CD4-positive, CD25-positive, alpha-beta regulatory T cell (primary cell): ENCODE measurements around the gene BABAM2. TPM values are rescaled to one million over a fixed set of nuclear protein-coding genes. Genes with fewer than 3 reads are reported as not detected.

Experiments used
- ATAC-seq, 2 donors: fragments of 150-1000 bp; cut with Tn5 transposase; one replicate each; pipeline ENCODE4 v1.10.0; 2021; ENCODE audit warnings: low read depth in 2 of 2, moderate number of reproducible peaks in 2 of 2, moderate library complexity in 1 of 2
- DNase-seq, 3 donors: peaks; one replicate each; pipeline versions ENCODE4 v3.0.0 to v3.0.0-alpha.2; 2012 to 2022; ENCODE audit warnings: mixed read lengths in 1 of 3
- H3K27ac ChIP-seq: one replicate; pipeline ENCODE4 v1.7.0; 2013; ENCODE audit warnings: mild to moderate bottlenecking, low read length; ENCODE audit not compliant: insufficient read depth, poor library complexity, severe bottlenecking
- H3K27me3 ChIP-seq: one replicate; pipeline ENCODE4 v1.7.0; 2013; ENCODE audit warnings: low read length; ENCODE audit not compliant: control insufficient read depth, insufficient read depth
- H3K36me3 ChIP-seq: one replicate; pipeline ENCODE4 v1.7.0; 2013; ENCODE audit warnings: mild to moderate bottlenecking, low read length, moderate library complexity; ENCODE audit not compliant: control insufficient read depth, insufficient read depth
- H3K4me1 ChIP-seq: 2 replicates; pipeline ENCODE4 v1.7.0; 2013; ENCODE audit warnings: mild to moderate bottlenecking, low read length; ENCODE audit not compliant: insufficient read depth, control insufficient read depth, poor library complexity, severe bottlenecking
- H3K4me3 ChIP-seq: one replicate; pipeline ENCODE4 v1.7.0; 2013; ENCODE audit warnings: low read depth, mild to moderate bottlenecking, low read length, moderate library complexity
- H3K9me3 ChIP-seq, 2 experiments: 1 replicate in 1 of 2; 2 replicates in 1 of 2; pipeline ENCODE4 v1.7.0; 2013; ENCODE audit warnings: low read length in 2 of 2, mild to moderate bottlenecking in 1 of 2, moderate library complexity in 1 of 2; ENCODE audit not compliant: control insufficient read depth in 2 of 2
- H3K27ac Mint-ChIP-seq, 3 donors: one replicate each; pipeline ENCODE4 v1.8.0; 2020 to 2022; ENCODE audit warnings: mild to moderate bottlenecking in 3 of 3, mixed read lengths in 3 of 3, moderate library complexity in 2 of 3
- H3K27me3 Mint-ChIP-seq: one replicate; pipeline ENCODE4 v1.8.0; 2022; ENCODE audit warnings: mild to moderate bottlenecking, mixed read lengths
- H3K36me3 Mint-ChIP-seq: one replicate; pipeline ENCODE4 v1.8.0; 2020; ENCODE audit warnings: mixed read lengths
- H3K4me1 Mint-ChIP-seq, 4 donors: one replicate each; pipeline ENCODE4 v1.8.0; 2020 to 2022; ENCODE audit warnings: mixed read lengths in 4 of 4, mild to moderate bottlenecking in 1 of 4
- H3K4me3 Mint-ChIP-seq, 4 donors: one replicate each; pipeline ENCODE4 v1.8.0; 2020 to 2022; ENCODE audit warnings: mild to moderate bottlenecking in 4 of 4, mixed read lengths in 4 of 4, moderate library complexity in 3 of 4
- H3K9me3 Mint-ChIP-seq, 7 donors: one replicate each; pipeline ENCODE4 v1.8.0; 2020 to 2022; ENCODE audit warnings: mixed read lengths in 7 of 7, mild to moderate bottlenecking in 3 of 7, moderate library complexity in 2 of 7
- polyA plus RNA-seq, 4 donors: library from polyadenylated mRNA; unstranded; fragments of 300-500 nt; fragmentation: Illumina TruSeq; gene quantifications; one replicate each; pipeline ENCODE4 v1.2.3, GENCODE V29; 2021
- total RNA-seq: library from RNA; stranded (reverse); gene quantifications from one replicate; pipeline ENCODE4 v1.2.3, GENCODE V29; 2022

BABAM2 gene
- total and polyA plus RNA-seq, 5 donors from 2014 or later = 42.9 to 70.0 (median 58.5) TPM

GRCh38 chr2:27984153-27984552 is 93.6 kb downstream of the BABAM2 start:
- no peaks in the 10 kb centered on the region for H3K9me3 ChIP-seq
- Mint-ChIP-seq H3K27me3 (no peaks in the 10 kb centered on the region), H3K36me3 (peaks cover 2% of the 10 kb centered on the region), H3K27ac (no peak overlapping the region), H3K4me1 (peaks cover 26 to 49% (median 44%) of the 10 kb centered on the region in 4 donors), H3K4me3 (peak overlapping the region in 1 of 4 donors; percentile 43), H3K9me3 (peaks cover 0 to 3% (median 0%) of the 10 kb centered on the region in 7 donors)
- H3K27me3 ChIP-seq = no peaks in the 10 kb centered on the region
- DNase-seq = no peak
- no peak for ATAC-seq
- no peak overlapping the region for H3K27ac ChIP-seq
- H3K4me3 ChIP-seq = no peak overlapping the region
- H3K4me1 ChIP-seq = peaks cover 34% of the 10 kb centered on the region
- H3K36me3 ChIP-seq = no peaks in the 10 kb centered on the region

- Histone ChIP-seq H3K27ac (peak overlapping the region; percentile 76), H3K27me3 (no peaks in the 10 kb centered on the region), H3K36me3 (no peaks in the 10 kb centered on the region), H3K9me3 (no peaks in the 10 kb centered on the region), H3K4me1 (peaks cover 28% of the 10 kb centered on the region), H3K4me3 (peak overlapping the region; percentile 78)
- H3K27me3 Mint-ChIP-seq = no peaks in the 10 kb centered on the region
- peaks cover 30 to 58% (median 40%) of the 10 kb centered on the region in 4 donors for H3K4me1 Mint-ChIP-seq
- ATAC-seq = no peak
- peaks cover 0 to 3% (median 0%) of the 10 kb centered on the region in 7 donors for H3K9me3 Mint-ChIP-seq
- peak overlapping the region; percentile 69 to 74 (median 74) for H3K4me3 Mint-ChIP-seq
- peaks cover 26% of the 10 kb centered on the region for H3K36me3 Mint-ChIP-seq
- no peak for DNase-seq
- peak overlapping the region; percentile 70 to 97 (median 94) for H3K27ac Mint-ChIP-seq
These were observed 97.8 kb downstream of the BABAM2 start for GRCh38 chr2:27988306-27988705.

DNA sequence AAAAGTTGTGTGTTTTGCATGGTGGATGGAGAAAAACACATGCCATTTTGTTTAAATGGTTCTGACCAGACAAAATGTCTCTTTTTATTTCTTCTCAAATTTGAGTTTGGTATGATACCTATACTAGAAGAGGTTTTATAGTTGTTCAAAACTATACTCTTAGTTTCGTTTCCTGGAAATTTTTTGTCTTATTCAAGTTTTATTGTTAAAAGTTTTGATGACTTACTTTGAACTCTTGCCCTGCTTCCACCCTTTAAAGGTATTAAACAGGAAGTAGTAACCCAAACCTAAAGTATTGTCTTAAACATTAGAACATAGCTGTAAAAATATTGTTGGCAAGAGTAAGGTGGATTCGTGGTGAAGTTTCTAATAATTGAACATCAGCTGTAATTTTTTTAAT is 98.2 kb downstream of the BABAM2 start:
- Mint-ChIP-seq H3K4me1 (peaks cover 31 to 58% (median 40%) of the 10 kb centered on the region in 4 donors), H3K9me3 (peaks cover 0 to 3% (median 0%) of the 10 kb centered on the region in 7 donors), H3K27ac (peak overlapping the region; percentile 70 to 97 (median 94)), H3K36me3 (peaks cover 26% of the 10 kb centered on the region), H3K4me3 (peak overlapping the region; percentile 69 to 74 (median 74)), H3K27me3 (no peaks in the 10 kb centered on the region)
- ATAC-seq (peak; percentile 87 to 89), DNase-seq (peak in 2 of 3 donors; percentile 49 to 82)
- no peaks in the 10 kb centered on the region for H3K36me3 ChIP-seq
- H3K9me3 ChIP-seq = no peaks in the 10 kb centered on the region
- H3K4me3 ChIP-seq = peak overlapping the region; percentile 78
- no peaks in the 10 kb centered on the region for H3K27me3 ChIP-seq
- H3K27ac ChIP-seq = peak overlapping the region; percentile 76
- peaks cover 28% of the 10 kb centered on the region for H3K4me1 ChIP-seq

DNA sequence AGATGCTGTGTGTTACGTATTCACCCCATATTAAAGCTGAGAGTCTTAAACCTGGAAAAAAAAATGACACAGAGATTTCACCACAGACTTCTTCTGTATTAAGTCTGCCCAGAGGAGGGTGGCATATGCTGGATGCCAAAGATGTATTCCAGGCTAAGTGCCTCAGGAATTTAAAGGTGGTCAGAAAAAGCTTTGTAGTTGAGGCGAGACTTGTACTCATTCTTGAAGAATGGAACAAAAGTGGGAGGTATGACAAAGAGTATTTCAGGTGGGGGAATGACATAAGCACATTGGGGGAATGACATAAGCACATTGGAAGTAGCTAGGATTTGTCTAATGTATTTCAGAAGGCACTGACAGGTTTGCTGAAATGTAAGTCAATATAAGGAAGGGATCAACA is 98.6 kb downstream of the BABAM2 start:
- peaks cover 34 to 58% (median 40%) of the 10 kb centered on the region in 4 donors for H3K4me1 Mint-ChIP-seq
- DNase-seq = no peak
- H3K27me3 ChIP-seq = no peaks in the 10 kb centered on the region
- H3K27ac Mint-ChIP-seq = peak overlapping the region; percentile 70 to 97 (median 94)
- peaks cover 28% of the 10 kb centered on the region for H3K4me1 ChIP-seq
- no peaks in the 10 kb centered on the region for H3K9me3 ChIP-seq
- H3K4me3 Mint-ChIP-seq = peak overlapping the region in 3 of 4 donors; percentile 69 to 74 (median 73)
- peak overlapping the region; percentile 78 for H3K4me3 ChIP-seq
- H3K27me3 Mint-ChIP-seq = no peaks in the 10 kb centered on the region
- peak overlapping the region; percentile 76 for H3K27ac ChIP-seq
- H3K36me3 ChIP-seq = no peaks in the 10 kb centered on the region
- peaks cover 26% of the 10 kb centered on the region for H3K36me3 Mint-ChIP-seq
- H3K9me3 Mint-ChIP-seq = peaks cover 0 to 3% (median 0%) of the 10 kb centered on the region in 7 donors
- ATAC-seq = no peak

GRCh38 chr2:27990030-27990590 is 99.6 kb downstream of the BABAM2 start:
- Histone ChIP-seq H3K27me3 (no peaks in the 10 kb centered on the region), H3K4me1 (peaks cover 28% of the 10 kb centered on the region), H3K36me3 (no peaks in the 10 kb centered on the region), H3K4me3 (no peak overlapping the region), H3K9me3 (no peaks in the 10 kb centered on the region), H3K27ac (peak overlapping the region; percentile 76)
- DNase-seq (no peak), ATAC-seq (no peak)
- H3K4me3 Mint-ChIP-seq = peak overlapping the region in 2 of 4 donors; percentile 32 to 36
- peak overlapping the region in 2 of 3 donors; percentile 94 to 97 for H3K27ac Mint-ChIP-seq
- peaks cover 34% of the 10 kb centered on the region for H3K36me3 Mint-ChIP-seq
- peaks cover 37 to 58% (median 41%) of the 10 kb centered on the region in 4 donors for H3K4me1 Mint-ChIP-seq
- H3K9me3 Mint-ChIP-seq = peaks cover 0 to 7% (median 2%) of the 10 kb centered on the region in 7 donors
- H3K27me3 Mint-ChIP-seq = no peaks in the 10 kb centered on the region

DNA sequence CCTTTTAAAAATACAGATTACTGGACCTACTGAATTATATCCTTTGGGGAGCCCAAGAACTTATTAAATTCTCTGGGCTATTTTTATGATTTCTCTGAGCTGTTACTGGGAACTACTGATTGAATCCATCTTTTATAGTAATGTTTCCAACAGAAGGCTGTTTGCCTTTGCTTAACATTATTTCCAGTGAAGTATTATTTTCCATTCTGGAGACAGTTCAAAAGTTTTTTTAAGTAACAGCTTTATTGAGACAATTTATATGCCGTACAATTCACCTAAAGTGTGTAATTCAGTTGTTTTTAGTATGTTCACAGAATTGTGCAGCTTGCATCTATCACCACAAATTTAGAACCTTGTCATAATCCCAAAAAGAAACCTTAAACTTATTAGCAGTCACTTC is 100.6 kb downstream of the BABAM2 start:
- Histone ChIP-seq H3K27ac (no peak overlapping the region), H3K9me3 (no peaks in the 10 kb centered on the region), H3K4me1 (peaks cover 28% of the 10 kb centered on the region), H3K36me3 (peaks cover 6% of the 10 kb centered on the region), H3K27me3 (no peaks in the 10 kb centered on the region), H3K4me3 (no peak overlapping the region)
- Mint-ChIP-seq H3K4me1 (peaks cover 31 to 55% (median 38%) of the 10 kb centered on the region in 4 donors), H3K36me3 (peaks cover 41% of the 10 kb centered on the region), H3K9me3 (peaks cover 0 to 7% (median 2%) of the 10 kb centered on the region in 7 donors), H3K4me3 (no peak overlapping the region), H3K27ac (no peak overlapping the region), H3K27me3 (no peaks in the 10 kb centered on the region)
- ATAC-seq (no peak), DNase-seq (no peak)

DNA sequence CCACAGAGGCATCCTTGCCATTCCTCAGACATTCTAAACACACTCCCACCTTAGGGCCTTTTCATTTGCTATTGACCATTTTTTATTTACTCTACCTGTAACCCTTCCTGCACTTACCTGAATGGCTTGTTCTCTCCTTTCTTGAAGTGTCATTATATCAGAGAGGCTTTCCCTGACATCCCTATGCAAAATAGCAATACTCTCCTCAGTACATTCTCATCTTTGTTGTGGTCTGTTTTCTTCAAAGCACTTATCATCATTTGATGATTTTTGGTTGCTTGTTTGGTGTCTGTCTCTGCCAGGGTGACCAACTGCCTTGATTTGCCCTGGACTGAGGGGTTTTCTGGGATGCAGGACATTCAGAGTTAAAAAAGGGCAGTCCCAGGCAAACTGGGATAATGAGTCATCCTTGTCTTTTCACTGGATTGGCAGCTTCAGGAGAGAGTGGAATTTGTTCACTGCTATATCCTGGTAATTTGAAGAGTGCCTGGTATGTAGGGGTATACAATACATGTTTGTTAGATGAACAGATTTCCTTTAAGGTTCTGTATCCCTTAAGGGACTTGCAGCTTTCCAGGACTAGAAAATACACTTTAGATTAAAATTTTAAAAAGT is 102.4 kb downstream of the BABAM2 start:
- H3K27ac Mint-ChIP-seq = peak overlapping the region in 2 of 3 donors; percentile 36 to 68
- Histone ChIP-seq H3K36me3 (peaks cover 7% of the 10 kb centered on the region), H3K9me3 (no peaks in the 10 kb centered on the region), H3K4me1 (peaks cover 24% of the 10 kb centered on the region), H3K27ac (no peak overlapping the region), H3K27me3 (no peaks in the 10 kb centered on the region), H3K4me3 (no peak overlapping the region)
- ATAC-seq (no peak), DNase-seq (no peak)
- peak overlapping the region in 1 of 4 donors; percentile 16 for H3K4me3 Mint-ChIP-seq
- H3K9me3 Mint-ChIP-seq = peaks cover 0 to 7% (median 2%) of the 10 kb centered on the region in 7 donors
- H3K4me1 Mint-ChIP-seq = peaks cover 17 to 42% (median 31%) of the 10 kb centered on the region in 4 donors
- peaks cover 44% of the 10 kb centered on the region for H3K36me3 Mint-ChIP-seq
- H3K27me3 Mint-ChIP-seq = no peaks in the 10 kb centered on the region
